ENCODE data around the gene ZBTB7C. TPM values are rescaled to one million over a fixed set of nuclear protein-coding genes. Genes with fewer than 3 reads are reported as not detected.
A peak's percentile ranks its signal among the peaks of the same experiment; 100 is the strongest.

ZBTB7C gene
- total RNA-seq, 3 donors from 2014 or later: 5.6 to 26.5 (median 6.1) TPM

- DNase-seq (ENCODE audit: low spot score in 2 of 2): no peak
- TF ChIP-seq CTCF (IDR thresholded peaks at IDR 0.05): no peak
- no peak for TF ChIP-seq POLR2AphosphoS5 (IDR thresholded peaks at IDR 0.05)
- TF ChIP-seq POLR2A (IDR thresholded peaks at IDR 0.05): no peak
- H3K27me3 ChIP-seq: no peaks in the 10 kb centered on the region
- no peaks in the 10 kb centered on the region for H3K36me3 ChIP-seq
- H3K9me3 ChIP-seq: no peaks in the 10 kb centered on the region
- H3K4me1 ChIP-seq: no peaks in the 10 kb centered on the region
- H3K4me3 ChIP-seq: no peak overlapping the region
- no peak overlapping the region for H3K27ac ChIP-seq
- intact Hi-C loops (cut with DNase I; ENCODE audit: low total_unique reads): no loop called here
Measured at GRCh38 chr18:48100651-48101165, 308.5 kb downstream of the ZBTB7C start.

GRCh38 chr18:48100165-48100575 lies 309.0 kb downstream of the ZBTB7C start:
- Histone ChIP-seq H3K27me3 (no peaks in the 10 kb centered on the region), H3K36me3 (no peaks in the 10 kb centered on the region), H3K4me3 (no peak overlapping the region), H3K9me3 (no peaks in the 10 kb centered on the region), H3K4me1 (no peaks in the 10 kb centered on the region), H3K27ac (no peak overlapping the region)
- TF ChIP-seq CTCF (IDR thresholded peaks at IDR 0.05): no peak
- TF ChIP-seq POLR2AphosphoS5 (IDR thresholded peaks at IDR 0.05): no peak
- no peak for TF ChIP-seq POLR2A (IDR thresholded peaks at IDR 0.05)
- DNase-seq (ENCODE audit: low spot score in 2 of 2): no peak
- intact Hi-C loops (cut with DNase I; ENCODE audit: low total_unique reads): no loop called here

GRCh38 chr18:48099481-48100164 lies 309.6 kb downstream of the ZBTB7C start:
- H3K4me1 ChIP-seq: no peaks in the 10 kb centered on the region
- no peak for TF ChIP-seq CTCF (IDR thresholded peaks at IDR 0.05)
- TF ChIP-seq POLR2AphosphoS5 (IDR thresholded peaks at IDR 0.05): no peak
- TF ChIP-seq POLR2A (IDR thresholded peaks at IDR 0.05): no peak
- no peaks in the 10 kb centered on the region for H3K9me3 ChIP-seq
- no peaks in the 10 kb centered on the region for H3K27me3 ChIP-seq
- H3K4me3 ChIP-seq: no peak overlapping the region
- no peaks in the 10 kb centered on the region for H3K36me3 ChIP-seq
- intact Hi-C loops (cut with DNase I; ENCODE audit: low total_unique reads): no loop called here
- DNase-seq (ENCODE audit: low spot score in 2 of 2): no peak
- H3K27ac ChIP-seq: no peak overlapping the region

- no peaks in the 10 kb centered on the region for H3K36me3 ChIP-seq
- H3K4me3 ChIP-seq: no peak overlapping the region
- no peaks in the 10 kb centered on the region for H3K4me1 ChIP-seq
- intact Hi-C loops (cut with DNase I; ENCODE audit: low total_unique reads): no loop called here
- no peak for TF ChIP-seq CTCF (IDR thresholded peaks at IDR 0.05)
- TF ChIP-seq POLR2AphosphoS5 (IDR thresholded peaks at IDR 0.05): no peak
- no peak for TF ChIP-seq POLR2A (IDR thresholded peaks at IDR 0.05)
- no peak overlapping the region for H3K27ac ChIP-seq
- no peak for DNase-seq (ENCODE audit: low spot score in 2 of 2)
- no peaks in the 10 kb centered on the region for H3K27me3 ChIP-seq
- no peaks in the 10 kb centered on the region for H3K9me3 ChIP-seq
Measured at GRCh38 chr18:48098538-48098937, 310.6 kb downstream of the ZBTB7C start.

GRCh38 chr18:48098007-48098406 lies 311.2 kb downstream of the ZBTB7C start:
- no peaks in the 10 kb centered on the region for H3K9me3 ChIP-seq
- no peaks in the 10 kb centered on the region for H3K27me3 ChIP-seq
- no peak for TF ChIP-seq POLR2A (IDR thresholded peaks at IDR 0.05)
- TF ChIP-seq CTCF (IDR thresholded peaks at IDR 0.05): no peak
- no peak overlapping the region for H3K4me3 ChIP-seq
- intact Hi-C loops (cut with DNase I; ENCODE audit: low total_unique reads): no loop called here
- no peak for DNase-seq (ENCODE audit: low spot score in 2 of 2)
- no peaks in the 10 kb centered on the region for H3K36me3 ChIP-seq
- no peaks in the 10 kb centered on the region for H3K4me1 ChIP-seq
- H3K27ac ChIP-seq: peak overlapping the region in 1 of 2 donors; percentile 43
